Activated naive CD4-positive, alpha-beta T cell treated with anti-CD3 and anti-CD28 coated beads, Interleukin-2, amount 50 U/mL, for 24 hours (primary cell): ENCODE measurements around the gene SIGLECL1.

Source experiments
- H3K27ac Mint-ChIP-seq: one replicate; pipeline ENCODE4 v1.8.0; 2021; ENCODE audit warnings: mild to moderate bottlenecking, mixed read lengths
- H3K27me3 Mint-ChIP-seq: one replicate; pipeline ENCODE4 v1.8.0; 2021; ENCODE audit warnings: mixed read lengths
- H3K36me3 Mint-ChIP-seq: one replicate; pipeline ENCODE4 v1.8.0; 2021; ENCODE audit warnings: mixed read lengths
- H3K4me1 Mint-ChIP-seq: one replicate; pipeline ENCODE4 v1.8.0; 2021; ENCODE audit warnings: mixed read lengths
- H3K4me3 Mint-ChIP-seq: one replicate; pipeline ENCODE4 v1.8.0; 2021; ENCODE audit warnings: mild to moderate bottlenecking, mixed read lengths
- H3K9me3 Mint-ChIP-seq: one replicate; pipeline ENCODE4 v1.8.0; 2021; ENCODE audit warnings: mixed read lengths

The SIGLECL1 gene

DNA sequence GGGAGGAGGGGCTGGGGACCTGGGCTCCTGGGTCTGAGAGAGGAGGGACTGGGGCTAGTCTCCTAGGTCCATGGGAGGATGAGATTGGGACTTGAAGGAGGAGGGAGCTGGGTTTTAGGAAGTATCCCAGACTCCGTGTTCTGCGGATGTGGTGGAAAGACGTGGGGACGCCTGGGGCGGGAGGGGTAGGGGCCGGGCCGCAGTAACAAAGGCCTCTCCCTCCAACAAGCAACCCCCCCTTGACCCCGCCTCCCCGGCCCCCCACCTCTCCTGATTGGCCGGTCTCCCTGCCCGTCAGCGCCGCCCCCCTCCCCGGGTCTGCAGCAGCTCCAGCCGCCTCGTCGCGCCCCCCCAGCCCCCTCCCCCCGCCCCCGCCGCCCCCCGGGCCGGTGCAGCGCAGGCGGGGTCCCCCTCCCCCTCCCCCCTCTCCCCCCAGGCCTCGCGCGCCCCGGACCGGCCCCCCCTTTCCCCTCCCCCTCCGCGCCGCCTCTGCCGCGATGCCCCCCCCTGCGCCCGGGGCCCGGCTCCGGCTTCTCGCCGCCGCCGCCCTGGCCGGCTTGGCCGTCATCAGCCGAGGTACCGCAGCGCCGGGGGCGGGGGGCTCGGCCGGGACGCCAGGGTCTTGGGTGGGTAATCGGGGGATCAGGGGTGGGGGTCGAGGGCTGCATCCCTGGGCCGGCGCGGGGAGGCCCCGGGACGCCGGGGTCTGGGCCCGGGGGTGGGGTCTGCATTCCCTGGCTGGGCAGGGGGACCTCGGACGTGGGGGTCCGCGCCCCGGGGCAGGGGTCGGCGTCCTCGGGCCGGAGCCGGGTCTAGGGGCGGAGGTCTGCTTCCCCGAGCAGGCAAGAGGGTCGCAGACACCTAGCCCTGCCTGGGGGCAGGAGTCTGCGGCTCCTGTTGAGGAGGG, 60.7 kb downstream of the SIGLECL1 start, which contains the start of gene IGLON5:
TSS of gene IGLON5 (plus strand) at position 294 of the 907 bp plus-strand sequence. CDS start at position 498, 204 bp downstream.
- Mint-ChIP-seq H3K4me3 (no peak within 1 kb of the TSS), H3K27ac (no peak within 1 kb of the TSS), H3K9me3 (peaks cover 21% of the 10 kb centered on the region), H3K36me3 (peaks cover 6% of the 10 kb centered on the region), H3K4me1 (peaks cover 5% of the 10 kb centered on the region), H3K27me3 (peaks cover 48% of the 10 kb centered on the region)

- Mint-ChIP-seq H3K4me3 (no peak overlapping the region), H3K27ac (no peak overlapping the region), H3K9me3 (peaks cover 11% of the 10 kb centered on the region), H3K27me3 (peaks cover 27% of the 10 kb centered on the region), H3K36me3 (peaks cover 4% of the 10 kb centered on the region), H3K4me1 (peaks cover 5% of the 10 kb centered on the region)
Measured at GRCh38 chr19:51316688-51317087, 65.8 kb downstream of the SIGLECL1 start.

DNA sequence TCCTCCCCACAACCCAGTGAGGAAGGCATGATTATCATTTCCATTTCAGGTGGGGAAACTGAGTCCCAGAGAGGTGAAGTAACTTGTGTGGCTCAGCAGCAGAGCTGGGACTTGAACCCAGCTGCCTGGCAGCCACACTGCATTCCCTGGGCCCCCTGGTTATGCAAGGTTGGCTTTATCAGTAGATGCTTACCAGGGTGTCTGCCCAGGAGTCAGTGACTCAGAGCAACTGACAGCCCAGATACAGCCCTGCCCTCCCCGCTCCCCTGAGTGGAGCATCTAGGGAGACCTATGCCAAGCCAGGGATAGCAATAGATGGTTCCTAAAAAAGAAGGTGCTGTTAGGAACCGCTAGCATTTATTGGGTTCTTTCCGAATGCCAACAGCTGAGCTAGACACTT, 66.5 kb downstream of the SIGLECL1 start:
- Mint-ChIP-seq H3K4me1 (peaks cover 5% of the 10 kb centered on the region), H3K36me3 (peaks cover 4% of the 10 kb centered on the region), H3K27me3 (peaks cover 24% of the 10 kb centered on the region), H3K9me3 (peaks cover 11% of the 10 kb centered on the region), H3K4me3 (no peak overlapping the region), H3K27ac (no peak overlapping the region)

GRCh38 chr19:51317968-51318367, 67.1 kb downstream of the SIGLECL1 start:
- H3K4me3 Mint-ChIP-seq, result no peak overlapping the region
- H3K27me3 Mint-ChIP-seq, result peaks cover 27% of the 10 kb centered on the region
- H3K36me3 Mint-ChIP-seq, result peaks cover 4% of the 10 kb centered on the region
- H3K9me3 Mint-ChIP-seq, result peaks cover 11% of the 10 kb centered on the region
- peaks cover 5% of the 10 kb centered on the region for H3K4me1 Mint-ChIP-seq
- no peak overlapping the region for H3K27ac Mint-ChIP-seq
